ENCODE results near the gene ZSCAN23. TPM values are rescaled to one million over a fixed set of nuclear protein-coding genes. Genes with fewer than 3 reads are reported as not detected.
A peak's percentile ranks its signal among the peaks of the same experiment; 100 is the strongest.

The ZSCAN23 gene
- total RNA-seq (2021; fragmentation: NEBNext Ultra II Directional; extraction: Animal tissue kit (Norgen Biotek cat#: 25700)) (4.2 and 5.3 TPM in 2 replicates), polyA plus RNA-seq (2011; rRNA removed) (0.61 and 0.74 TPM in 2 replicates), polyA minus RNA-seq (2011; rRNA and poly(A)+ RNA removed) (11.3 and 11.8 TPM in 2 replicates)
- polyA plus RNA-seq (2011; cell fraction: cytosol; rRNA removed), result 2.3 TPM
- 3.8 TPM for polyA plus RNA-seq (2011; cell fraction: nucleus; rRNA removed)
- polyA plus RNA-seq (2012, experiment 1 of 2), result 2.7 to 3.8 TPM (median 3.2 TPM) in 4 replicates
- 0.17 TPM for polyA plus RNA-seq (2012, experiment 2 of 2)
- 1.8 TPM for polyA plus RNA-seq (2013, experiment 1 of 2)
- 1.1 TPM for polyA plus RNA-seq (2013, experiment 2 of 2)
- 5.5 TPM for polyA minus RNA-seq (2011; cell fraction: cytosol; rRNA and poly(A)+ RNA removed)
- 9.7 TPM for polyA minus RNA-seq (2011; cell fraction: nucleus; rRNA and poly(A)+ RNA removed)
- long read RNA-seq, experiment 1, partial matches to known transcripts, result 0 of 1 reads
- long read RNA-seq, experiment 1, other reads (novel, unspliced or antisense), result 1 of 1 reads
- long read RNA-seq, experiment 2, partial matches to known transcripts, result 0 of 1 reads
- long read RNA-seq, experiment 2, other reads (novel, unspliced or antisense), result 1 of 1 reads

DNA sequence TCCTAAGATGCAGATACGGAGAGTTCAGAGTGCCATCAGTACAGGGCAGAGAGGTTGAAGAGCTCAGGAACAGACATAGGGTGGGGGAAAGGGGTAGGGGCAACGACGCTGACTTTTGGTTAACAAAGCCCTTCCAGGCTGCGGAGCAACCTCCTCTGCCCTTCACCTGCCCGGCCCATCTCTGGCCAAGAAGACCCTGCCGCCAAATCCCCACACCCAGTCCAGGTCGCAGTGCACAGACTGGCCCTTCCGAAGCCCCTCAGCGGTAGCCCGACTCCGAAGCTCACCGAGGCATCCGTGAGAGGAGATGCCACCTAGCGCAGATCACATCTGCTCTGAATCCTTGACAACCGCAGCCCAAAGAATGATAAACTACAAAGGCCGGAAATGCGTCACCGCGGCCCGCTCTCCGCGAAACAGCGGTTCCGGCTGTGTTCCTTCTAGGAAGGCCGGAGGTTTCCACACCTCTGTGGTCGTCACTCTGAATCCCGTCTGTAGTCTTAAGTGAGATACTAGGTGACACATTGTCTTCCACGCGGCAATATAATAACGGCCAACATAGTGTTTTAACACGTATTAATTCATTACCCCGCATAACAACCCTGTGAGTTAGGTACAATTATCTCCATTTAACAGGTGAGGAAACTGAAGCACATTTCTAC is at the start of gene ZSCAN23:
ZSCAN23 (minus strand) TSS at position 380 of the 662 bp plus-strand sequence. CDS start 7,225 bp downstream, outside the sequence.
- peak within 1 kb of the TSS; percentile 92 for H3K4ac ChIP-seq (replicated peaks; ENCODE audit: insufficient read length, low read depth, low read length)
- peak within 1 kb of the TSS; percentile 94 for H3K27ac ChIP-seq (ENCODE audit: low read depth, low read length)
- H2AFZ ChIP-seq (ENCODE audit: low read length), result peak within 1 kb of the TSS; percentile 99
- WGBS, 2 experiments (ENCODE audit: extremely low coverage in 1 of 2, insufficient coverage in 1 of 2, insufficient read length in 1 of 2, insufficient replicate concordance in 2 of 2, low coverage in 1 of 2, low lambda C conversion rate in 2 of 2, missing lambda C conversion rate in 1 of 2), result 2% methylated on average over 32 of the region's 32 CpGs; no CpG with 5 or more reads in 1 of the 2 experiments
- H3K14ac ChIP-seq (ENCODE audit: insufficient read length), result no peak within 1 kb of the TSS
- peak within 1 kb of the TSS; percentile 88 to 91 (median 90) for H3K4me3 ChIP-seq (ENCODE audit: extremely low read depth in 1 of 4, insufficient read depth in 2 of 4, low read depth in 3 of 4, low read length in 4 of 4)
- peak within 1 kb of the TSS; percentile 39 to 67 for H3K4me2 ChIP-seq (ENCODE audit: insufficient read depth in 1 of 2, low read depth in 2 of 2, low read length in 2 of 2)
- no peak within 1 kb of the TSS for H2BK12ac ChIP-seq (ENCODE audit: low read depth, low read length)
- 0 out of 4 replicates have a peak, but pooled peaks cover 0 to 5% of the 10 kb centered on the region in 2 experiments for H3K9me3 ChIP-seq (ENCODE audit: insufficient read depth in 2 of 2, low read depth in 1 of 2, low read length in 1 of 2)
- H3K4me1 ChIP-seq (replicated peaks in 1 of 4; ENCODE audit: control insufficient read depth in 3 of 4, insufficient read depth in 4 of 4, low read length in 3 of 4), result no peaks in the 10 kb centered on the region
- peak; percentile 96 for FAIRE-seq
- H2BK20ac ChIP-seq (ENCODE audit: low read length), result no peak within 1 kb of the TSS
- no peak within 1 kb of the TSS for H3K56ac ChIP-seq (replicated peaks; ENCODE audit: insufficient read length, low read depth, low read length)
- CTCF ChIA-PET (ENCODE audit: partially characterized antibody), result interaction anchor here (0.9 kb wide), 1 partner anchor 44 kb away, joined by 3 read pairs; the partner anchor contains the start of gene ZSCAN12
- peak within 1 kb of the TSS; percentile 73 for H4K5ac ChIP-seq (ENCODE audit: insufficient read length, low read depth, low read length)
- H3K36me3 ChIP-seq (ENCODE audit: control insufficient read depth in 2 of 4, insufficient read depth in 4 of 4, low read length in 3 of 4), result no peaks in the 10 kb centered on the region
- peak within 1 kb of the TSS; percentile 46 to 96 (median 93) for H3K9ac ChIP-seq (replicated peaks in 1 of 4; ENCODE audit: extremely low read depth in 1 of 4, low read depth in 3 of 4, low read length in 3 of 4)
- no peak within 1 kb of the TSS for H2BK5ac ChIP-seq (ENCODE audit: low read depth, low read length)
- peak within 1 kb of the TSS; percentile 94; the same call in 1 of the 2 replicates for H4K8ac ChIP-seq (ENCODE audit: extremely low read depth, insufficient read depth, low read length)
- DNase-seq (ENCODE audit: low read depth in 1 of 2, low spot score in 2 of 2), result peak; percentile 58 to 86
- no peak within 1 kb of the TSS for H2BK15ac ChIP-seq (ENCODE audit: low read length)
- no peak within 1 kb of the TSS for H2AK5ac ChIP-seq (ENCODE audit: low read depth, low read length)
- no peak within 1 kb of the TSS for H4K91ac ChIP-seq (replicated peaks; ENCODE audit: insufficient read length, low read length)
- no peaks in the 10 kb centered on the region for H4K20me1 ChIP-seq (replicated peaks in 1 of 2; ENCODE audit: control insufficient read depth in 1 of 2, insufficient read depth in 2 of 2, low read length in 2 of 2)
- H3K18ac ChIP-seq (ENCODE audit: extremely low read depth, low read length), result no peak within 1 kb of the TSS
- POLR2A ChIA-PET (ENCODE audit: partially characterized antibody), result interaction anchor here (0.8 to 4.0 kb wide), 15 partner anchors 9 to 286 kb away, joined by 3 to 21 read pairs (median 4); partner anchors contain the start of gene ZSCAN12
- H3K23me2 ChIP-seq (ENCODE audit: low read depth, low read length), result peaks cover 3% of the 10 kb centered on the region
- H3K79me2 ChIP-seq (ENCODE audit: control insufficient read depth in 1 of 2, insufficient read depth in 2 of 2, low read length in 2 of 2), result peaks cover 0 to 5% of the 10 kb centered on the region in 2 experiments; a peak in 1 of 4 replicates
- H3K79me1 ChIP-seq (ENCODE audit: low read depth, low read length), result no peaks in the 10 kb centered on the region
- H3K27me3 ChIP-seq (replicated peaks in 1 of 4; ENCODE audit: control insufficient read depth in 3 of 4, extremely low read depth in 1 of 4, insufficient read depth in 3 of 4, low read length in 3 of 4), result no peaks in the 10 kb centered on the region
- H3K23ac ChIP-seq (ENCODE audit: insufficient read length), result no peak within 1 kb of the TSS
- no peak within 1 kb of the TSS for H2BK120ac ChIP-seq (replicated peaks; ENCODE audit: low read depth, low read length)
- TF ChIP-seq HDAC6 (IDR thresholded peaks at IDR 0.05; ENCODE audit: low read depth, low read length) (no peak), ATF2 (IDR thresholded peaks at IDR 0.05; ENCODE audit: low read length) (no peak), ASH2L (IDR thresholded peaks at IDR 0.05; ENCODE audit: low read length) (peak; percentile 88), JUN (IDR thresholded peaks at IDR 0.05; ENCODE audit: low read depth, low read length) (no peak), E2F6 (IDR thresholded peaks at IDR 0.05) (peak; percentile 33), POLR2A (IDR thresholded peaks at IDR 0.05; ENCODE audit: control extremely low read depth in 1 of 2, low read depth in 2 of 2, low read length in 2 of 2) (peak; percentile 95 to 97), SUZ12 (IDR thresholded peaks at IDR 0.05; ENCODE audit: low read length) (no peak)

Data from H1 (cell line).